ENCODE measurements around the gene AEBP1.

The AEBP1 gene

DNA sequence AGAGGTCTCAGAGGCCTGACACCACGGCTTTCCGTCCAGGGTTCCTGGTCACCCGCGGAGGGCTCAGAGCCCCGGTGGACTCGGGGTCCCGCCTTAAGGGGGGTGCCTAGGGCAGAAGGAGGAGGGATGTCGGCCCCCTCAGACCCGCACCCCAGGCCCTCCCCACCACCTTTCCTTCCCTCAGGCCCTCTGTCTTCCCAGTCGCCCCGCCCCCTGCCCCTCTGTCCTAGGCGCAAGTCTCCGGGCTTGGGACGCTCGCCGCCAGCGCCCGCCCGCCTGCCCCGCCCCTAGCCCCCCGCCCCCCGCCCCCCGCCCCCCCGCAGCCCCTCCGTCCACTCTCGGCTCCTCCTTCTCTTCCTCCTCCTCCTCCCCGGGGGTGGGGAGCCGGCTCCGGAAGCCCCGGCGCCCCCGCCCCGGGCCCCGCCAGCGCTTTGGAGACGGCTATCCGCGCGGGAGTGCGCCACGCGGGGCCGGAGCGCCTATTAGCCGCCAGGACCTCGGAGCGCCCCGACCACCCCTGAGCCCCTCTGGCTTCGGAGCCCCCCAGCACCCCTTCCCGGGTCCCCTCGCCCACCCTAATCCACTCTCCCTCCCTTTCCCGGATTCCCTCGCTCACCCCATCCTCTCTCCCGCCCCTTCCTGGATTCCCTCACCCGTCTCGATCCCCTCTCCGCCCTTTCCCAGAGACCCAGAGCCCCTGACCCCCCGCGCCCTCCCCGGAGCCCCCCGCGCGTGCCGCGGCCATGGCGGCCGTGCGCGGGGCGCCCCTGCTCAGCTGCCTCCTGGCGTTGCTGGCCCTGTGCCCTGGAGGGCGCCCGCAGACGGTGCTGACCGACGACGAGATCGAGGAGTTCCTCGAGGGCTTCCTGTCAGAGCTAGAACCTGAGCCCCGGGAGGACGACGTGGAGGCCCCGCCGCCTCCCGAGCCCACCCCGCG, at the start of gene AEBP1:
AEBP1 (plus strand) TSS at position 423 of the 937 bp plus-strand sequence; CDS start at position 744, 321 bp downstream.
- in situ Hi-C loops (cut with HindIII; ENCODE audit: low sequenced_read_pairs): no loop called here

DNA sequence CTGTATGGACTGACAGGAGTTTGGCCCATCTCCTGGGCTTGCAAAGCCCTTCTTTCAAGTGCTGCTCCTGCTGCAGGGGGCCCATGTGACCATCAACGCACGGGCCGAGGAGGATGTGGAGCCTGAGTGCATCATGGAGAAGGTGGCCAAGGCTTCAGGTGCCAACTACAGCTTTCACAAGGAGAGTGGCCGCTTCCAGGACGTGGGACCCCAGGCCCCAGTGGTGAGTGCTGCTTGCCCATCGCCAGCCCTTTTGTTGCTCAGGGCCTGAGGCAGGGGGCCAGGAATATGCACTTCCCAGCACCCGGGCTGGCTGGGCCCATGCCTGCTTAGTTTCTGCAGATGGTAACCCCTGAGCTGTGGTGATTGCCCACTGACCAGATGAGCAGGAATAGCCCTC, 47.5 kb upstream of the AEBP1 start:
- in situ Hi-C loops (cut with HindIII; ENCODE audit: low sequenced_read_pairs): no loop called here

- in situ Hi-C loops (cut with HindIII; ENCODE audit: low sequenced_read_pairs): no loop called here
Measured at GRCh38 chr7:44057181-44057848, 46.8 kb upstream of the AEBP1 start.

GRCh38 chr7:44057849-44058758, 46.0 kb upstream of the AEBP1 start:
- in situ Hi-C loops (cut with HindIII; ENCODE audit: low sequenced_read_pairs): no loop called here

DNA sequence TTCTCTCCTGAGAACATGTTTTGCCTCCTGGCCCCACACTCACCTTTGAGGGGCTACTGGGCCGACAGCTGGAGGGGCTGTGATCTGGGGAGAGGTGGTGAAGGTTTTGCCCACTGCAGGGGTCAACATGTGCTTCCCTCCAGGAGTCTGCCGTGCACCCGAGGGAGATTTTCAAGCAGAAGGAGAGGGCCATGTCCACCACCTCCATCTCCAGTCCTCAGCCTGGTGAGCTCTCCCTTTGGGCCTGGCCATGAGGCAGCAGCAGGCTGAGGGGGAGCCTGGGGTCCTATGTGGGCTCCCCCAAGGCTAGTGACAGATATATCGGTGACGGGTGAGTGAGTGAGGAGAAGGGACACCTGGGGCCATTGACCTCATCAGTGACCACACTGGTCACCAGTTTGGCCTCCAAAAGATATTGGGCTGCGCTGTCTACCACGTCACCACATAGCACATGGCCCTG, 45.4 kb upstream of the AEBP1 start:
- in situ Hi-C loops (cut with HindIII; ENCODE audit: low sequenced_read_pairs): no loop called here

DNA sequence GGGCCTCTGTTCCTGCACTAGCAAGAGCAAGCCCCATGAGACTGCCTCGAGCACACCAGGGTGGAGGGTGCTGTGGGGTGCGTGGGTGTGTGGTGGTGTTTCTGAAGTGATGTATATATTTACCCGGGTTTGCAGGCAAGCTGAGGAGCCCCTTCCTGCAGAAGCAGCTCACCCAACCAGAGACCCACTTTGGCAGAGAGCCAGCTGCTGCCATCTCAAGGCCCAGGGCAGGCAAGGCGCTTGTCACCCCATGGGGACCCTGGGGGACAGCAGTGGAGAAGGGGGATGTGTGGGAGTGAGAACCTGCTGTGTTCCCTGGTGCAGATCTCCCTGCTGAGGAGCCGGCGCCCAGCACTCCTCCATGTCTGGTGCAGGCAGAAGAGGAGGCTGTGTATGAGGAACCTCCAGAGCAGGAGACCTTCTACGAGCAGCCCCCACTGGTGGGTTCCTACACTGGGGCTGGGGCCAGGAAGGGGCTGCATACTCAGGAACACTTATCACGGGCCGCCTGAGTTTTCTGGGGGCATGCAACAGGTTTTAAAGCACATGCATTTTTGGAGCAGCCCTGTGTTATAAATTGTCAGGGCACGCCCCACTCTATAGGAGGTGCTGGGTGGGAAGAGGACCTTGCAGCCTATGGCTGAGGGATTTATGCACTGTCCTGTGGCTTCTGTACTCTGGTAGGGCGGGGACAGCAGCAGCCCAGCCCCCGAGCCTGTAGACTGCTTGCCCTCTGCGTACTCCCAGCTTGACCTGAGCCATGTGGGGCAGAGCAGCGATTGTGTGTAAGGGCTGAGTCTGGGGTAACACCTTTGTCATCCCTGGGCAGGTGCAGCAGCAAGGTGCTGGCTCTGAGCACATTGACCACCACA, 44.7 kb upstream of the AEBP1 start:
- in situ Hi-C loops (cut with HindIII; ENCODE audit: low sequenced_read_pairs): loop anchor here (10.0 kb wide), 1 partner anchor 155 kb away; no protein-coding TSS in a partner anchor

DNA sequence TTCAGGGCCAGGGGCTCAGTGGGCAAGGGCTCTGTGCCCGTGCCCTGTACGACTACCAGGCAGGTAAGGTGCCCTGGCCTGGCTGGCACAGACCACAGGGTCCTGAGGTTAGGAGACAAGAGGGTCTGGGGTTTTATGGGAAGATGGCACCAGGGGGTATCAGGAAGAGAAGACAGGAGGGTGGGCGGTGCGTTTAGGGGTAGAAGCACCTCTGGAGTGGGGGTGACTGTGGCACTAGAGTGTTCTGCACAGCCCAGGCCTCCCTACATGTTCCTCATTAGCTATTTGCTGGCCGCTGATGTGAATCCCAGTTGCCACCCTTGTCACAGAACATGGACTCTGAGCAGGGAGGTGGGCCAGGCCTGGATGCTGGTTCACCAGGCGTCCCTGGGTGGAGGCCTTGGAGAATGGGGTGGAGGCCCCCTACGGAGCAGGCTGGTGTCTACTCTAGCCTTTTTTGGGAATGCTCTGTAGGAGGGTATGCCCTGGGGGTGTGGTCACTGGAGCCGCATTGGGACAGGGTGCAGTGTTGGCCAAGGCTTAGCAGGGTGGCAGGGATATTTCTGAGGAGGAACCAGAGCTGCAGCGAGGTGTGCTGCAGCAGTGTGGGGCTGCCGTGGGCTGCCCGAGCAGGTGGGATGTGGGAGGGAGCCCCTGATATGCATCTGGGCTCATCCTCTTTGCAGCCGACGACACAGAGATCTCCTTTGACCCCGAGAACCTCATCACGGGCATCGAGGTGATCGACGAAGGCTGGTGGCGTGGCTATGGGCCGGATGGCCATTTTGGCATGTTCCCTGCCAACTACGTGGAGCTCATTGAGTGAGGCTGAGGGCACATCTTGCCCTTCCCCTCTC, 43.8 kb upstream of the AEBP1 start:
- in situ Hi-C loops (cut with HindIII; ENCODE audit: low sequenced_read_pairs): loop anchor here (10.0 kb wide), 1 partner anchor 154 kb away; no protein-coding TSS in a partner anchor

DNA sequence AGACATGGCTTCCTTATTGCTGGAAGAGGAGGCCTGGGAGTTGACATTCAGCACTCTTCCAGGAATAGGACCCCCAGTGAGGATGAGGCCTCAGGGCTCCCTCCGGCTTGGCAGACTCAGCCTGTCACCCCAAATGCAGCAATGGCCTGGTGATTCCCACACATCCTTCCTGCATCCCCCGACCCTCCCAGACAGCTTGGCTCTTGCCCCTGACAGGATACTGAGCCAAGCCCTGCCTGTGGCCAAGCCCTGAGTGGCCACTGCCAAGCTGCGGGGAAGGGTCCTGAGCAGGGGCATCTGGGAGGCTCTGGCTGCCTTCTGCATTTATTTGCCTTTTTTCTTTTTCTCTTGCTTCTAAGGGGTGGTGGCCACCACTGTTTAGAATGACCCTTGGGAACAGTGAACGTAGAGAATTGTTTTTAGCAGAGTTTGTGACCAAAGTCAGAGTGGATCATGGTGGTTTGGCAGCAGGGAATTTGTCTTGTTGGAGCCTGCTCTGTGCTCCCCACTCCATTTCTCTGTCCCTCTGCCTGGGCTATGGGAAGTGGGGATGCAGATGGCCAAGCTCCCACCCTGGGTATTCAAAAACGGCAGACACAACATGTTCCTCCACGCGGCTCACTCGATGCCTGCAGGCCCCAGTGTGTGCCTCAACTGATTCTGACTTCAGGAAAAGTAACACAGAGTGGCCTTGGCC, 43.0 kb upstream of the AEBP1 start:
- in situ Hi-C loops (cut with HindIII; ENCODE audit: low sequenced_read_pairs): loop anchor here (10.0 kb wide), 1 partner anchor 154 kb away; no protein-coding TSS in a partner anchor

GRCh38 chr7:44061645-44062179, 42.4 kb upstream of the AEBP1 start:
- in situ Hi-C loops (cut with HindIII; ENCODE audit: low sequenced_read_pairs): loop anchor here (10.0 kb wide), 1 partner anchor 153 kb away; no protein-coding TSS in a partner anchor

- in situ Hi-C loops (cut with HindIII; ENCODE audit: low sequenced_read_pairs): loop anchor here (10.0 kb wide), 1 partner anchor 152 kb away; no protein-coding TSS in a partner anchor
Measured at GRCh38 chr7:44062180-44062902, 41.8 kb upstream of the AEBP1 start.

GRCh38 chr7:44062903-44063295, 41.2 kb upstream of the AEBP1 start:
- in situ Hi-C loops (cut with HindIII; ENCODE audit: low sequenced_read_pairs): loop anchor here (10.0 kb wide), 1 partner anchor 152 kb away; no protein-coding TSS in a partner anchor

DNA sequence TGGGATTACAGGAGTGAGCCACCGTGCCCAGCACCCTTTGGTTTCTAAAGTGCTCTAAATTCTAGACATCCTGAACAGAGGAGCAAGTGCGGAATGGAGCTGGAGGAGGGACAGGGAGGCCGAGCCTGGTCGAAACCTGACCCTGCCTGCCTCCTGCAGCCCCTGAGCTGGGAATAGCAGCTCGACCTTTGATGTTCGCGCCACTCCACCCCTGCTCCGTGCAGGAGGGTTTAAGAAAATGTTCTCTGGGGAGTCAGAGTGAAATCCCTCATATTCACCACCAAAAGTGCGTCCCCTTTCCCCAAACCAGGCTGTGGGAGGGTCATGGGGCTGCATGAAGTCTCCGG, 40.6 kb upstream of the AEBP1 start:
- in situ Hi-C loops (cut with HindIII; ENCODE audit: low sequenced_read_pairs): loop anchor here (10.0 kb wide), 1 partner anchor 151 kb away; no protein-coding TSS in a partner anchor

- in situ Hi-C loops (cut with HindIII; ENCODE audit: low sequenced_read_pairs): loop anchor here (10.0 kb wide), 1 partner anchor 151 kb away; no protein-coding TSS in a partner anchor
Measured at GRCh38 chr7:44063894-44064651, 40.1 kb upstream of the AEBP1 start.

DNA sequence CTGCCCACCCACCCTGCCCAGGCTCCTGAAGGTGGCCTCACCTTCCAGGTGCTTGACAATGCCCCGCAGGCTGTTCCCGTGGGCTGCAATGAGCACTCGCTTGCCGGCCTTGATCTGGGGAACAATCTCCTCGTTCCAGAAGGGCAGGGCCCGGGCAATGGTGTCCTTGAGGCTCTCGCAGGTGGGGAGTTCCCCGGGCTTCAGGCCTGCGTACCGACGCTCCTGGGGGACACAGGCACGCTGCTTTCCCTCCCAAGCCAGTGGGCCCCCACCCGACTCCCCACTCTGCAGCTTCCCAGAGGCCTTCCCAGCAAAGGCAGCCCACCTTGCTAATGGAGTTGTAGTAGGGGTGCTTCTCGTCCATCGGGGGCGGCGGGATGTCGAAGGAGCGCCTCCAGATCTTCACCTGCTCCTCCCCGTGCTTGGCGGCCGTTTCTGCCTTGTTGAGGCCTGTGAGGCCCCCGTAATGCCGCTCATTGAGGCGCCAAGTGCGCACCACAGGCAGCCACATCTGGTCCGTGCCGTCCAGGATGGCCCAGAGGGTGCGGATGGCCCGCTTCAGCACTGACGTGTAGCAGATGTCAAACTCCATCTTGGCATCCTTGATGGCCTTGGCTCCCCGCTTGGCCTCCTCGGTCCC, 39.2 kb upstream of the AEBP1 start:
- in situ Hi-C loops (cut with HindIII; ENCODE audit: low sequenced_read_pairs): loop anchor here (10.0 kb wide), 1 partner anchor 150 kb away; no protein-coding TSS in a partner anchor

DNA sequence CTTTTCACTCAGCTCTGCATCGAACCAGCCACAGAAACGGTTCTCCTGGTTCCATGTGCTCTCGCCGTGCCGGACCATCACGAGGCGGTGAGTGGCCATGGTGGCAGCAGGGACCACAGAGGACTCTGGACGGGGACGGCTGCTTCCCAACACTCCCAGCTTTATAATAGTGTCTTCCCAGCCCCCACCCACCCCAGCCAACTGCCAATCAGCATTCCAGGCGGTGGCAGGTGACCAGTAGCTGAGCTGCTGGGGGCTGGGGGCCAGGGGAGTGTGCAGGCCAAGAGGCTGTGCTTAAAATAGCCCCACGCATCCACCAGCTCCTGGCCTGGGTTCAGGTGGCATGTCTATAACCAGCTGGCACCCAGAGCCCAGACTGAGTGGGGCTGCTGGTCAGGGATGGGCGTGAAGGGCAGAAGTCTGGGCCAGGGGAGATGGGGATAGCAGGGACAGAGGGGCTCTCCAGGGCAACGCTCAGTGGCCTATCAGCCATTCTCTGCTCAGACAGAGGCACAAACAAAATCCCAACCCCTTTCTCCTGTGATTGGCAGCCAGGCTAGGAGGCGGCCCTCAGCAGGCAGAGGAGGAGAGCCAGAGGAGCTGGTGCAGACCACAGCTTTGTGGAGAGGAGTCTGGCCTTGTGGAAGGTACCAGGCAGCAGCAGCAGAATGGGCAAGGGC, 38.6 kb upstream of the AEBP1 start, which contains the start of gene PGAM2:
PGAM2 (minus strand) TSS at position 137 of the 680 bp plus-strand sequence; CDS start at position 99, 38 bp downstream.
- in situ Hi-C loops (cut with HindIII; ENCODE audit: low sequenced_read_pairs): loop anchor here (10.0 kb wide), 1 partner anchor 149 kb away; no protein-coding TSS in a partner anchor
